Measurements from ENCODE around the gene JAG1.

Gene JAG1

GRCh38 chr20:10610251-10610650, 63.5 kb downstream of the JAG1 start:
- no peaks in the 10 kb centered on the region for H3K9me3 ChIP-seq (ENCODE audit: control insufficient read depth, insufficient read depth, low read length)
- H3K9me2 ChIP-seq (replicated peaks; ENCODE audit: control insufficient read depth, low read length): no peaks in the 10 kb centered on the region
- H3K4me1 ChIP-seq (ENCODE audit: control insufficient read depth, low read length): no peaks in the 10 kb centered on the region
- H3F3A ChIP-seq (ENCODE audit: control insufficient read depth, insufficient read depth): no peaks in the 10 kb centered on the region
- no peak overlapping the region for H3K27ac ChIP-seq (ENCODE audit: low read depth, low read length)
- H3K36me3 ChIP-seq (ENCODE audit: control insufficient read depth, low read length): no peaks in the 10 kb centered on the region
- no peaks in the 10 kb centered on the region for H3K27me3 ChIP-seq (ENCODE audit: control insufficient read depth, low read length)
- no peak overlapping the region for H3K4me2 ChIP-seq (ENCODE audit: low read length)
- H3K79me2 ChIP-seq (ENCODE audit: control insufficient read depth, low read length): no peaks in the 10 kb centered on the region
- H3K4me3 ChIP-seq (ENCODE audit: low read length): no peak overlapping the region
- no peaks in the 10 kb centered on the region for H4K20me1 ChIP-seq (ENCODE audit: control insufficient read depth, insufficient read depth, low read depth, low read length)
- TF ChIP-seq CTCF (IDR thresholded peaks at IDR 0.05; ENCODE audit: low read depth, low read length, poor library complexity, severe bottlenecking) (no peak), EZH2phosphoT487 (IDR thresholded peaks at IDR 0.05; ENCODE audit: borderline replicate concordance, low read length) (no peak)

GRCh38 chr20:10609770-10610169, 64.0 kb downstream of the JAG1 start:
- no peaks in the 10 kb centered on the region for H3K9me2 ChIP-seq (replicated peaks; ENCODE audit: control insufficient read depth, low read length)
- H3K79me2 ChIP-seq (ENCODE audit: control insufficient read depth, low read length): no peaks in the 10 kb centered on the region
- no peaks in the 10 kb centered on the region for H3K4me1 ChIP-seq (ENCODE audit: control insufficient read depth, low read length)
- H4K20me1 ChIP-seq (ENCODE audit: control insufficient read depth, insufficient read depth, low read depth, low read length): no peaks in the 10 kb centered on the region
- no peak overlapping the region for H3K4me3 ChIP-seq (ENCODE audit: low read length)
- no peaks in the 10 kb centered on the region for H3K9me3 ChIP-seq (ENCODE audit: control insufficient read depth, insufficient read depth, low read length)
- no peak overlapping the region for H3K27ac ChIP-seq (ENCODE audit: low read depth, low read length)
- no peaks in the 10 kb centered on the region for H3K36me3 ChIP-seq (ENCODE audit: control insufficient read depth, low read length)
- no peak overlapping the region for H3K4me2 ChIP-seq (ENCODE audit: low read length)
- no peaks in the 10 kb centered on the region for H3F3A ChIP-seq (ENCODE audit: control insufficient read depth, insufficient read depth)
- H3K27me3 ChIP-seq (ENCODE audit: control insufficient read depth, low read length): no peaks in the 10 kb centered on the region
- no peak for TF ChIP-seq EZH2phosphoT487 (IDR thresholded peaks at IDR 0.05; ENCODE audit: borderline replicate concordance, low read length)
- no peak for TF ChIP-seq CTCF (IDR thresholded peaks at IDR 0.05; ENCODE audit: low read depth, low read length, poor library complexity, severe bottlenecking)

GRCh38 chr20:10609276-10609675, 64.5 kb downstream of the JAG1 start:
- no peaks in the 10 kb centered on the region for H3K27me3 ChIP-seq (ENCODE audit: control insufficient read depth, low read length)
- H3K27ac ChIP-seq (ENCODE audit: low read depth, low read length): no peak overlapping the region
- H3K36me3 ChIP-seq (ENCODE audit: control insufficient read depth, low read length): no peaks in the 10 kb centered on the region
- no peak overlapping the region for H3K4me3 ChIP-seq (ENCODE audit: low read length)
- no peaks in the 10 kb centered on the region for H3F3A ChIP-seq (ENCODE audit: control insufficient read depth, insufficient read depth)
- H3K9me2 ChIP-seq (replicated peaks; ENCODE audit: control insufficient read depth, low read length): no peaks in the 10 kb centered on the region
- H3K9me3 ChIP-seq (ENCODE audit: control insufficient read depth, insufficient read depth, low read length): no peaks in the 10 kb centered on the region
- no peak overlapping the region for H3K4me2 ChIP-seq (ENCODE audit: low read length)
- no peaks in the 10 kb centered on the region for H3K4me1 ChIP-seq (ENCODE audit: control insufficient read depth, low read length)
- TF ChIP-seq CTCF (IDR thresholded peaks at IDR 0.05; ENCODE audit: low read depth, low read length, poor library complexity, severe bottlenecking) (no peak), EZH2phosphoT487 (IDR thresholded peaks at IDR 0.05; ENCODE audit: borderline replicate concordance, low read length) (no peak)
- no peaks in the 10 kb centered on the region for H3K79me2 ChIP-seq (ENCODE audit: control insufficient read depth, low read length)
- no peaks in the 10 kb centered on the region for H4K20me1 ChIP-seq (ENCODE audit: control insufficient read depth, insufficient read depth, low read depth, low read length)

All from DOHH2 (cell line).